Breast epithelium (tissue), 3 donors: Measurements from ENCODE around the gene MACROD2.

Experiments used
- POLR2A ChIP-seq: fragments of 450-650 bp; IDR thresholded peaks from one replicate; pipeline ENCODE4 v1.6.1; 2016; ENCODE audit warnings: antibody characterized with exemption, mild to moderate bottlenecking, moderate library complexity
- TF ChIP-seq, protein P1 (sequence below), 3 donors: fragments of 450-650 bp; IDR thresholded peaks; one replicate each; pipeline ENCODE4 v1.5.1; 2016 to 2017; ENCODE audit warnings: antibody characterized with exemption in 3 of 3, mild to moderate bottlenecking in 3 of 3, moderate library complexity in 3 of 3

GRCh38 chr20:14761903-14762302, 766.6 kb downstream of the MACROD2 start:
- TF ChIP-seq, protein P1, sequence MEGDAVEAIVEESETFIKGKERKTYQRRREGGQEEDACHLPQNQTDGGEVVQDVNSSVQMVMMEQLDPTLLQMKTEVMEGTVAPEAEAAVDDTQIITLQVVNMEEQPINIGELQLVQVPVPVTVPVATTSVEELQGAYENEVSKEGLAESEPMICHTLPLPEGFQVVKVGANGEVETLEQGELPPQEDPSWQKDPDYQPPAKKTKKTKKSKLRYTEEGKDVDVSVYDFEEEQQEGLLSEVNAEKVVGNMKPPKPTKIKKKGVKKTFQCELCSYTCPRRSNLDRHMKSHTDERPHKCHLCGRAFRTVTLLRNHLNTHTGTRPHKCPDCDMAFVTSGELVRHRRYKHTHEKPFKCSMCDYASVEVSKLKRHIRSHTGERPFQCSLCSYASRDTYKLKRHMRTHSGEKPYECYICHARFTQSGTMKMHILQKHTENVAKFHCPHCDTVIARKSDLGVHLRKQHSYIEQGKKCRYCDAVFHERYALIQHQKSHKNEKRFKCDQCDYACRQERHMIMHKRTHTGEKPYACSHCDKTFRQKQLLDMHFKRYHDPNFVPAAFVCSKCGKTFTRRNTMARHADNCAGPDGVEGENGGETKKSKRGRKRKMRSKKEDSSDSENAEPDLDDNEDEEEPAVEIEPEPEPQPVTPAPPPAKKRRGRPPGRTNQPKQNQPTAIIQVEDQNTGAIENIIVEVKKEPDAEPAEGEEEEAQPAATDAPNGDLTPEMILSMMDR (IDR thresholded peaks at IDR 0.05) = no peak
- no peak for TF ChIP-seq POLR2A
